HL-60/S4 treated with retinoic acid at 250 ng/mL for 4 days and 3 days (cell line): Measurements from ENCODE around the gene HARBI1.

ENCODE experiments used
- in situ Hi-C: fragments of 300-500 bp; cut with MboI; formaldehyde crosslinking; loops from 2 replicates; pipeline ENCODE4 v1.7.0; 2022; ENCODE audit warnings: low sequenced_read_pairs

Gene HARBI1

GRCh38 chr11:46617134-46617971 lies at the start of gene HARBI1, which contains the start of gene ATG13:
HARBI1 (minus strand) TSS chr11:46617227; CDS start chr11:46616237, 990 bp downstream.
ATG13 (plus strand) TSS chr11:46617553; CDS start chr11:46644292, 26,739 bp downstream.
- in situ Hi-C loops: no loop called here

- in situ Hi-C loops: no loop called here
Measured at GRCh38 chr11:46666516-46666915, 49.5 kb upstream of the HARBI1 start.

DNA sequence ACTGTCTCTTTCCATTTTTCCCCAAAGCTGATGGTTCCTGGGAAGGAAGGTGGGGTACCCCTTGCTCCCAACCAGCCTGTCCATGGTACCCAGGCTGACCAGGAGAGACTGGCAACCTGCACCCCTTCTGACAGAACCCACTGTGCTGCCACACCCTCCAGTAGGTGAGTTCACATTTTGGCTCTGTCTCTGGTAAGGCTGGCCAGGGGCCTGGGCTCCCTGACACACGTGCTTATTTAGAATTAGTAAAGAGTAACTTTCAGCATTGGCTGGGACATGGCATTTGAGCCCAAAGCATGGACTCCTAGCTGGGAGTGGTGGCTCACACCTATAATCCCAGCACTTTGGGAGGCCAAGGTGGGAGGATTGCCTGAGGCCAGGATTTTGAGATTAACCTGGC lies 48.3 kb upstream of the HARBI1 start:
- in situ Hi-C loops: no loop called here

GRCh38 chr11:46664612-46665011 lies 47.6 kb upstream of the HARBI1 start:
- in situ Hi-C loops: no loop called here

GRCh38 chr11:46663277-46663940 lies 46.4 kb upstream of the HARBI1 start:
- in situ Hi-C loops: no loop called here

- in situ Hi-C loops: no loop called here
Measured at GRCh38 chr11:46662366-46662765, 45.3 kb upstream of the HARBI1 start.

DNA sequence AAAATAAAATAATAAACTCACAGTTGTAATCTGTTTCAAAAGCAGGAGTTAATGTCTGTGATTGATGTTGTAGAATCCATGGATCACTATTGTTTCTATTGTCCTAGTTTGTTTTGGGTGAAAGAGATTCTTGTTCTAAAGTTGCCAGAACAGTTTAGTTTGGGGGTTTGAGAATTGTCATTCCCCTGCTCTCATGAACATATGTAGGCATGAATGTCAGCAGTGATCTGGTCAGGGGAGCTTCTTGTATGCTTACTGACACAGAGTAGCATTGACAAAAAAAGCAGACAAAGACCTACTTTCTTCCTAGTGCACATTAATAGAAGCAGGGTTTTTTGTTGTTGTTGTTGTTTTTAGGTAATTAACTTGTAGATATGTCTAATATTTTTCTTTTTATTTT lies 44.8 kb upstream of the HARBI1 start:
- in situ Hi-C loops: no loop called here

DNA sequence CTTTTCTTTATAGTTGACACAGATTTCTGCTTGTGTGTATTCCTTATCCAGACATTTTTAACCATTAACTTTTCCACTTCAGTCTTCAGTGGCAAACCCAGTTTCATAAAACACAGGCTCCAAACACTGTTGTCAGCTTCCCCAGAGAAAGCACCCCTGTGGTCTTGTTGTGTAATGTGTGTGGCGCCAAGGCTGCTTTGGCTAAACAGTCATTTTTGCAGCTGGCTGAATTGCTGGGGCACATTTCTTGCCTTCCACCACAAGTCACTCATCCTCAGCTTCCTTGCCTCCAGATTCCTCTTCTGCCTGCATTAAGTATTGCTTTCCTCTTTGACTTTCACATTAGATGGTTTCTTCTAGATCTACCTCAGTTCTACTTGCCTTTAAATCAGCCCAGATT lies 42.9 kb upstream of the HARBI1 start:
- in situ Hi-C loops: no loop called here

- in situ Hi-C loops: no loop called here
Measured at GRCh38 chr11:46658259-46658658, 41.2 kb upstream of the HARBI1 start.

GRCh38 chr11:46657186-46657585 lies 40.2 kb upstream of the HARBI1 start:
- in situ Hi-C loops: no loop called here

DNA sequence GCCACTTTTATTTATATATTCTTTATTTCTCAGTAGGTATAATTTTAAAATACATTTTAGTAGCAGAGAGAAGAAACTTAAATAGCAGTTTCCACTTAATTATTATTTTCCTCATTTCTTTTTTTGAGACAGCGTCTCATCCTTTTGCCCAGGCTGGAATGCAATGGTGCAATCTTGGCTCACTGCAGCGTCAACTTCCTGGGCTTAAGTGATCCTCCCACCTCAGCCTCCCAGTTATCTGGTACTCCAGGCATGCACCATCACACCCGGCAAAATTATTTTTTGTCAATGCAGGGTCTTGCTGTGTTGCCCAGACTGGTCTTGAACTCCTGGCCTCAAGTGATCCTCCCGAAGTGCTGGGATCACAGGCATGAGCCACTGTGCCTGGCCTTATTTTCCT lies 38.6 kb upstream of the HARBI1 start:
- in situ Hi-C loops: no loop called here

DNA sequence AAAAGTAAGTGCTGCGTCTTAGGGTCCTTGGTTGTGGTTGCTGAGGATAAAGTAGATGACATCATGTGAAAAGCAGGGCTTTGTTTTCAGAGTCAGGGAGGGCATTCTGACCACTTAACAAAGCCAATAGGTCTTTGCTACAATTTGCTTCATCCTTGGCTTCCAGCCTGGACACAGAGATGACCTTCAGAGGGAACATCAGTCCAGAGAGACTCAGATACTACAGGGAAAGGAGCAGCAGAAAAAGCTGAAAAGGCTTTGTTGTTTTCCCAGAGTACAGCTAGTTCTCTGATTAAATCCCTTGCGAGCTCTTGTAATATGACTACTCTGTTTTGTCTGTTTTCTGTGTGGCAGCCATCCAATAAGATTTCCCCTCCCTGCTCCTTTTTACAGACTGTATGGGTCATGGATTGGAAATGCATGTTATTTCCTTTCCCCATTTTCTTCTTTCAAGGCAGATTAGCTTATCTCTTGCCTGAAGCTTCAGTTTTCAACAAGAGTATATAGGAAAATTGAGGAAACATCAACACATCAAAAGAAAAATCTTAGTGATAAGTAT lies 32.2 kb upstream of the HARBI1 start:
- in situ Hi-C loops: no loop called here

DNA sequence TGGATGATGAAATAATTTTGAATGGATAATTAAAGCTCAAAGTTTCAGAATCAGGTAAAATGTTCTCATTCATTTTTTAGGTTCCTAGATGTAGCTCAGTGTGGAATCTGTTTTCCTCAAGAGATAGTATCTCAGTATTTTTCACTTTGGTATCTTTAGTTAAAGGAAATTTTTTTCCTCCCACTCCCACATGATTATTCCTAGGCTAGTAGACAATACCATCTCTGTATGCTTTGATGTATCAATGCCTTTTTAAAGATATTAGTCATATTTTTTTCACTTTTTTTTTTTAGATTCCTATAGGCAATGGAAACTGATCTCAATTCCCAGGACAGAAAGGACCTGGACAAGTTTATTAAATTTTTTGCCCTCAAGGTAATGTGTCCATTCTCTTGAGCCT lies 27.0 kb upstream of the HARBI1 start:
- in situ Hi-C loops: no loop called here

DNA sequence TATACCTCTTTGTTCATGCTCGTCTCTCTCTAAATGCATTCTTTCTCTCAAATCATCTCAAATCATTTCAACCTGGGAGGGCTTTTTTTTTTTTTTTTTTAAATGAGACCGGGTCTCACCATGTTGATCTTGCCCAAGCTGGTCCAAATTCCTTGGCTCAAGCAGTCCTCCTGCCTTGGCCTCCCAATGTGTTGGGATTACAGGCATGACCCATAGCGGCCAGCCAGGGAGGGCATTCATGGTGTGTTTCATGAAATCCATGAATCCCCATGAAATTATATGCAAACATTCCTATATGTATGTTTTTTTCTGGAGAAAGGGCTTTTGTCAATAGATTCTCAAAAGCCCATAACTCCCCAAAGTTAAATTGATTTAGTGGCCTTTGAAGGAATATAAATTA lies 26.5 kb upstream of the HARBI1 start:
- in situ Hi-C loops: no loop called here

DNA sequence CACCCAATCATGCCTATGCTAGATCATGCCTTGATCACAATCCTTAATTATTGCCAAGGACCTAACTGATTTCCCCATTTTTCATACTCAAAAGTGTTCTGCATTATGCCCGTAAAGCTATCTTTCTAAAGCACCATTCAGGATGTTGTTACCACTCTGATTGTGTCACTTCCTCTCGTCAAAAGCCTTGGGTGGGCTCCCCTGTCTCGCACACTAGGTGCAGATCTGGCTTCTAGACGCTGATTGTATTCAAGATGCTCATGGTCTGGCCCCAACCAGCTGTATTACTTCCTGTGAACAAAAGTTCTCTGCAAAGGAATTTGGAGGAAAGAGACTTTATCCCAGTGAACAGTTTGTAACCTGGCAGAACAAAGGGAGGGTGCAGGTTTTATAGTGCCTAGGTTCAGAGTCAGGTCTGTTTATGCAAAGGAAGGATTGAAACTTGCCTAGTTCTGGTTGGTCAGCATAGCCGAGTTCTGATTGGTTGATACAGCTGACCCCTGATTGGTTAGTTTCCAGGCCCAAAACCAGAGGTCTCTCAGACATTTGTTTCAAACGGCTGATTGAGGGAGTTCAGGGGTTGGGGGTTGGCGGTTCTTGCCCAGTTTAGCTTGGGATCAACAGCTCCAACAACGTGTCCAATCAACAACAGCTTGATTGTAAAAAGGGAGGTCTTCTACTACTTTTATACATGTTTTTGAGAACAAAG lies 25.8 kb upstream of the HARBI1 start:
- in situ Hi-C loops: no loop called here

GRCh38 chr11:46641639-46642038 lies 24.6 kb upstream of the HARBI1 start:
- in situ Hi-C loops: no loop called here

DNA sequence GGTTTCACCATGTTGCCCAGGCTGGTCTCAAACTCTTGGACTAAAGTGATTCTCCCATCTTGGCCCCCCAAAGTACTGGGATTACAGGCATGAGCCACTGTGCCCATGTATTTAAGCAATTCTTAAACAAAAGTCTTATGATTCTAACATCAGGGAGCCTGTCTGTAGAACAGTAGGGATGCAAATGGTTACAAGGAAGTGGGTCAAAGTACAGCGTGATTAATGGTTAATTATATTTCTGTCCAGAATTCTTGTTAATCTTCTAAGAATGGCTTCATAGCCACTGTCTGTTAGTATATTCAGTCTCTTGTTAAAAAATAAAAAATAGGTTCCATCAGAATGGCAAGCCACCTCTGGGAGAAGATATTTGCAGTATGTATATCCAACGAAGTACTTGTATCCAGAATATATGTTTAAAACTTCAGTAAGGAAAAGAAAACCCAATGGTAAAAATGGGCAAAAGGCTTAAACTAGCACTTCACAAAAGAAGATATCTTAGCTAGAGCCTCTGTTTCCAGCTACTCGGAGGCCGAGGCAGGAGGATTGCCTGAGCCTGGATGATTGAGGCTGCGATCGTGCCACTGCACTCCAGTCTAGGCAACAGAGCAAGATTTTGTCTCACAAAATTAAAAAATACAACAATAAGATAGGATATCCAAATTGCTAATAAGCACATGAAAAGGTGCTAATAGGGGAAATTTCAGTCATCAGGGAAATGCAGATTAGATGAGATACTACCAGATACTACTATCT lies 23.2 kb upstream of the HARBI1 start:
- in situ Hi-C loops: no loop called here

- in situ Hi-C loops: no loop called here
Measured at GRCh38 chr11:46639197-46639839, 22.3 kb upstream of the HARBI1 start.

- in situ Hi-C loops: no loop called here
Measured at GRCh38 chr11:46637546-46637945, 20.5 kb upstream of the HARBI1 start.

GRCh38 chr11:46635557-46636139 lies 18.6 kb upstream of the HARBI1 start:
- in situ Hi-C loops: no loop called here
